Caco-2 (cell line): Measurements from ENCODE around the gene ZCCHC2. TPM values are rescaled to one million over a fixed set of nuclear protein-coding genes. Genes with fewer than 3 reads are reported as not detected.

Experiments used
- BruUV-seq: library from RNA; stranded (reverse); fragments of 400-500 nt; replicated peaks from 2 replicates; lab custom pipeline; 2021; lab: Mats Ljungman, UMichigan
- CTCF ChIA-PET: fragments of 300-600 bp; sonication (Branson Sonifier 250); formaldehyde crosslinking; loops from one replicate; lab custom pipeline; 2022; ENCODE audit warnings: antibody characterized with exemption; lab: Charles Lee
- POLR2A ChIA-PET: fragments of 300-600 bp; sonication (Branson Sonifier 250); formaldehyde crosslinking; loops from one replicate; lab custom pipeline; 2022; ENCODE audit warnings: antibody characterized with exemption; lab: Charles Lee
- DNase-seq, 2 experiments: peaks; one replicate each; pipeline versions ENCODE4 v3.0.0 to v3.0.0-alpha.2; 2020 to 2022
- H3K27me3 ChIP-seq: replicated peaks from 2 replicates; pipeline ENCODE4 v1.6.0; 2011; ENCODE audit warnings: low read length; ENCODE audit not compliant: control insufficient read depth, insufficient read depth
- H3K36me3 ChIP-seq: 2 replicates; pipeline ENCODE4 v1.5.1; 2011; ENCODE audit warnings: low read length; ENCODE audit not compliant: control insufficient read depth, insufficient read depth
- H3K4me1 ChIP-seq: fragments of 250-450 bp; sonication (Bioruptor Pico); 2 replicates; pipeline ENCODE4 v1.5.1; 2020; ENCODE audit warnings: mild to moderate bottlenecking
- H3K4me3 ChIP-seq: 2 replicates; pipeline ENCODE4 v1.5.1; 2011; ENCODE audit warnings: low read depth, mild to moderate bottlenecking, control low read depth, low read length
- H3K9me3 ChIP-seq: fragments of 250-450 bp; sonication (Bioruptor Pico); 2 replicates; pipeline ENCODE4 v1.5.1; 2020; ENCODE audit warnings: mild to moderate bottlenecking, moderate library complexity
- H3K27ac Mint-ChIP-seq: one replicate; pipeline ENCODE4 v1.8.0; 2022; ENCODE audit warnings: mixed read lengths; ENCODE audit not compliant: unreplicated experiment
- H3K27me3 Mint-ChIP-seq: one replicate; pipeline ENCODE4 v1.8.0; 2022; ENCODE audit warnings: mixed read lengths; ENCODE audit not compliant: insufficient read depth, unreplicated experiment
- H3K36me3 Mint-ChIP-seq: one replicate; pipeline ENCODE4 v1.8.0; 2022; ENCODE audit warnings: mild to moderate bottlenecking, mixed read lengths; ENCODE audit not compliant: insufficient read depth, unreplicated experiment
- H3K4me1 Mint-ChIP-seq: one replicate; pipeline ENCODE4 v1.8.0; 2022; ENCODE audit warnings: low read depth, mixed read lengths; ENCODE audit not compliant: unreplicated experiment
- H3K4me3 Mint-ChIP-seq: one replicate; pipeline ENCODE4 v1.8.0; 2022; ENCODE audit warnings: mild to moderate bottlenecking, moderate library complexity, mixed read lengths; ENCODE audit not compliant: unreplicated experiment
- H3K9me3 Mint-ChIP-seq: one replicate; pipeline ENCODE4 v1.8.0; 2022; ENCODE audit warnings: mixed read lengths; ENCODE audit not compliant: unreplicated experiment
- intact Hi-C: fragments of 100-400 bp; cut with micrococcal nuclease; formaldehyde crosslinking; loops from one replicate; pipeline ENCODE4 v1.10.0; 2022; ENCODE audit not compliant: unreplicated experiment
- total RNA-seq: library from RNA; stranded (reverse); gene quantifications from 2 replicates; pipeline ENCODE4 v1.2.3, GENCODE V29; 2022
- TF ChIP-seq, protein P1 (sequence below), 2 experiments: fragments of 200-600 bp in 1 of 2; IDR thresholded peaks; 1 replicate in 1 of 2; 2 replicates in 1 of 2; pipeline versions ENCODE4 v1.5.1 to v1.8.0; 2011 to 2022; ENCODE audit warnings: antibody characterized with exemption in 1 of 2, control low read depth in 1 of 2, inconsistent platforms in 1 of 2, low read depth in 1 of 2, low read length in 1 of 2, mild to moderate bottlenecking in 1 of 2, moderate library complexity in 1 of 2; ENCODE audit not compliant: insufficient read depth in 1 of 2, severe bottlenecking in 1 of 2, unreplicated experiment in 1 of 2

The ZCCHC2 gene
- total RNA-seq, 1 experiment from 2014 or later = 6.9 TPM

DNA sequence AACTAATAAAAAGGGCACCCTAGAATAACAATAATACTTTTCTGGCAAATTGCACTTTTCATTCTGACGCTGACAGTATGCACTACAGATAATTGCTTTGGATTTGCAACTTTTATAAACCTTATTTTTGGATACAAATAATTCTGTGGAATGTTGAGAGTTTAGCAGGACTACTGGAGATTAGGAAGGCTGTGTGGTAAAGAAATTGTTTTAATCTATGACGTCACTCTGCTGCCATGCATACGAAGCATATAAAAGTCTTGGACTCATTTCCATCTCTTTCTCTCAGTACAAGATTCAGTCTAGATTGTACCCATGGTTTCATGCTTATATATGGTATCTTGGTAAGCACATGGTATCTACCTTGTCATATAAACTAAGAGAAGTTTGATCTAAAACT is 28.1 kb upstream of the ZCCHC2 start:
- ChIA-PET CTCF (no interaction called here), POLR2A (no interaction called here)
- Mint-ChIP-seq H3K9me3 (no peaks in the 10 kb centered on the region), H3K36me3 (no peaks in the 10 kb centered on the region), H3K4me1 (no peaks in the 10 kb centered on the region), H3K27ac (no peak overlapping the region), H3K4me3 (no peak overlapping the region), H3K27me3 (no peaks in the 10 kb centered on the region)
- Histone ChIP-seq H3K9me3 (no peaks in the 10 kb centered on the region), H3K36me3 (no peaks in the 10 kb centered on the region), H3K4me3 (no peak overlapping the region), H3K4me1 (no peaks in the 10 kb centered on the region), H3K27me3 (no peaks in the 10 kb centered on the region)
- intact Hi-C loops = no loop called here
- TF ChIP-seq, protein P1, sequence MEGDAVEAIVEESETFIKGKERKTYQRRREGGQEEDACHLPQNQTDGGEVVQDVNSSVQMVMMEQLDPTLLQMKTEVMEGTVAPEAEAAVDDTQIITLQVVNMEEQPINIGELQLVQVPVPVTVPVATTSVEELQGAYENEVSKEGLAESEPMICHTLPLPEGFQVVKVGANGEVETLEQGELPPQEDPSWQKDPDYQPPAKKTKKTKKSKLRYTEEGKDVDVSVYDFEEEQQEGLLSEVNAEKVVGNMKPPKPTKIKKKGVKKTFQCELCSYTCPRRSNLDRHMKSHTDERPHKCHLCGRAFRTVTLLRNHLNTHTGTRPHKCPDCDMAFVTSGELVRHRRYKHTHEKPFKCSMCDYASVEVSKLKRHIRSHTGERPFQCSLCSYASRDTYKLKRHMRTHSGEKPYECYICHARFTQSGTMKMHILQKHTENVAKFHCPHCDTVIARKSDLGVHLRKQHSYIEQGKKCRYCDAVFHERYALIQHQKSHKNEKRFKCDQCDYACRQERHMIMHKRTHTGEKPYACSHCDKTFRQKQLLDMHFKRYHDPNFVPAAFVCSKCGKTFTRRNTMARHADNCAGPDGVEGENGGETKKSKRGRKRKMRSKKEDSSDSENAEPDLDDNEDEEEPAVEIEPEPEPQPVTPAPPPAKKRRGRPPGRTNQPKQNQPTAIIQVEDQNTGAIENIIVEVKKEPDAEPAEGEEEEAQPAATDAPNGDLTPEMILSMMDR (IDR thresholded peaks at IDR 0.05; ENCODE audit: insufficient read depth in 1 of 2, low read depth in 1 of 2, low read length in 1 of 2, severe bottlenecking in 1 of 2, unreplicated experiment in 1 of 2) = no peak
- no TSS peak for BruUV-seq
- DNase-seq = no peak

DNA sequence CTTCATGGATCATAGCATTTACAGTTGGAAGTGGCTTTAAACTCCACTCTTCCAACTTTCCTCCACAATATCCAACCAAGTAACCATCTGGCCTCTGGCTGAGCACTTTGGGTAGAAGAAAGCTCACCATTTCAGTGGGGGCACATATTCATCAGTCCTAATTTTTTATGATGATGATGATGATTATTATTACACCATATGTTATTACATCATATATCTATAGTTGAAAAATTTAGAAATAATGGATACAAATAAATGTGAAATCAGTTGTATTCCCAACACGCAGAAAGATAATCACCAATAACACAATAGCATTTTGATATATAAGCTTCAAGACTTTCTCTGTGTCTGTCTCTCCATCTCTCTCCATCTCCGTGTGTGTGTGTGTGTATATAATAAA is 26.6 kb upstream of the ZCCHC2 start:
- no peak overlapping the region for H3K4me3 Mint-ChIP-seq
- CTCF ChIA-PET = no interaction called here
- POLR2A ChIA-PET = no interaction called here

DNA sequence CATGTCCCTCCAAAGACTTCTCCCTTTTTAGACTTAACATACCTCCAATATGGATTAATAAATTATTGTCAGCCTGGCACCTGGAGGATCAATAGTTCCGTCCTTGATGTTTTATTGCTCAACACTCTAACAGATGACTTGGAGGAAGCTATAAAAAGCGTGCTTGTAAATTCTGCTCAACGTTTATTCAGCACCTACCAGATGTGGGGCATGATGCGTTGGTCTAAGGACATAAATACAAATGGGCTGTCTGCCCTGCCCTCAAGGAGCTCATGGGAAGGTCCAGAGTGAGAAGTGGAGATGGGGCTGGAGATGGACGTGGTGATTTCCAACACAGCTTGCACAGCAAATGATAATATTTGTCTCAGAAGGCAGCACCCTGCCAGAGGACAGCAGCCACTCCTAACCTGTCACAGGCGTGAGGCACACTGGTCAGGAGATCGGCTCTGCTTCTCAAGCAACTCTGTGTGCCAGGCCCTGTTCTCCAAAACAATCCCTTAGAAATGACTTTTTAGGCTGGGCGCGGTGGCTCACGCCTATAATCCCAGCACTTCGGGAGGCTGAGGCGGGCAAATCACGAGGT is 25.5 kb upstream of the ZCCHC2 start:
- TF ChIP-seq, protein P1 (IDR thresholded peaks at IDR 0.05; ENCODE audit: insufficient read depth in 1 of 2, low read depth in 1 of 2, low read length in 1 of 2, severe bottlenecking in 1 of 2, unreplicated experiment in 1 of 2) = no peak
- Histone ChIP-seq H3K9me3 (no peaks in the 10 kb centered on the region), H3K4me3 (no peak overlapping the region), H3K27me3 (no peaks in the 10 kb centered on the region), H3K4me1 (no peaks in the 10 kb centered on the region), H3K36me3 (no peaks in the 10 kb centered on the region)
- Mint-ChIP-seq H3K9me3 (no peaks in the 10 kb centered on the region), H3K4me1 (no peaks in the 10 kb centered on the region), H3K27ac (no peak overlapping the region), H3K27me3 (no peaks in the 10 kb centered on the region), H3K36me3 (no peaks in the 10 kb centered on the region), H3K4me3 (no peak overlapping the region)
- BruUV-seq = no TSS peak
- intact Hi-C loops = no loop called here
- POLR2A ChIA-PET = no interaction called here
- CTCF ChIA-PET = no interaction called here
- no peak for DNase-seq

More for the DNA sequence above, 26.6 kb upstream of the ZCCHC2 start:
- Histone ChIP-seq H3K36me3 (no peaks in the 10 kb centered on the region), H3K4me1 (no peaks in the 10 kb centered on the region), H3K27me3 (no peaks in the 10 kb centered on the region), H3K4me3 (no peak overlapping the region), H3K9me3 (no peaks in the 10 kb centered on the region)
- Mint-ChIP-seq H3K27me3 (no peaks in the 10 kb centered on the region), H3K4me1 (no peaks in the 10 kb centered on the region), H3K27ac (no peak overlapping the region), H3K9me3 (no peaks in the 10 kb centered on the region), H3K36me3 (no peaks in the 10 kb centered on the region)
- DNase-seq = no peak
- intact Hi-C loops = no loop called here
- no TSS peak for BruUV-seq
- TF ChIP-seq, protein P1 (IDR thresholded peaks at IDR 0.05; ENCODE audit: insufficient read depth in 1 of 2, low read depth in 1 of 2, low read length in 1 of 2, severe bottlenecking in 1 of 2, unreplicated experiment in 1 of 2) = no peak
